Hematopoietic multipotent progenitor cell treated with erythropoietin and hydrocortisone succinate and interleukin-3 and kit ligand, for 6 days (in vitro differentiated cells): Measurements from ENCODE around the gene LRRC74A.

Source experiments
- DNase-seq: peaks from one replicate; pipeline ENCODE4 v3.0.0-alpha.2; 2015

LRRC74A gene

DNA sequence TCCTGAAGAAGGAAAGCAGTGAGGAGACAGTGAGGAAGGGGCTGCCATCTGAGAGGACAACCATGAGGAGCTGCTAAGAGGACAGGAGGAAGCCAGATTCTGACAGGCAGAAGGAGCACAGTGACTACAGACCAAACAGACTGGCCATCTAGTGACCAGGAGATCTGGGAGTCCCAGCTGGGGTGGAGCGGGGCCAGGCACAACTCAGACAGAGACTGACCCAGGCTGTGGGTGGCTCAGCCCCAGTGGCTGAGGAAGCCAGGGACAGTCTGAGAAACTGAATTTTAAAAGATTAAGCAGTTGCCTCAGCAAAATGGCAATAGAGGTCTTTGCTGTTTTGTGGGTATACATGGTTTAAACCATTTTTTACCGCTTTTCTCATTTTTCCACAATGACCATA lies 28.9 kb downstream of the LRRC74A start:
- DNase-seq = no peak

DNA sequence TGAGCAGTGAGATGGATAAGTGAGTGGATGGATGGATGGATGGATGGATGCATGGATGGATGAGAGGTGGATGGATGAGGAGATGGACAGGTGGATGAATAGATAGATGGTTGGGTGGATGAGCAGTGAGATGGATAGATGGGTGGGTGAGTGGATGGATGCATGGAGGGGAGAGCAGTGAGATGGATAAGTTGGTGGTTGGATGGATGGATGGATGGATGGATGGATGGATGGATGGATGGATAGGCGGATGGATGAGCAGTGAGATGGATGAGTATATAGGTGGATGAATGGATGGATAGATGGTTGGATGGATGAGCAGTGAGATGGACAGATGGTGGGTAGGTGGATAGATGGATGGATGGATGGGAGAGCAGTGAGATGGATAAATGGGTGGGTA lies 30.6 kb downstream of the LRRC74A start:
- DNase-seq = no peak

DNA sequence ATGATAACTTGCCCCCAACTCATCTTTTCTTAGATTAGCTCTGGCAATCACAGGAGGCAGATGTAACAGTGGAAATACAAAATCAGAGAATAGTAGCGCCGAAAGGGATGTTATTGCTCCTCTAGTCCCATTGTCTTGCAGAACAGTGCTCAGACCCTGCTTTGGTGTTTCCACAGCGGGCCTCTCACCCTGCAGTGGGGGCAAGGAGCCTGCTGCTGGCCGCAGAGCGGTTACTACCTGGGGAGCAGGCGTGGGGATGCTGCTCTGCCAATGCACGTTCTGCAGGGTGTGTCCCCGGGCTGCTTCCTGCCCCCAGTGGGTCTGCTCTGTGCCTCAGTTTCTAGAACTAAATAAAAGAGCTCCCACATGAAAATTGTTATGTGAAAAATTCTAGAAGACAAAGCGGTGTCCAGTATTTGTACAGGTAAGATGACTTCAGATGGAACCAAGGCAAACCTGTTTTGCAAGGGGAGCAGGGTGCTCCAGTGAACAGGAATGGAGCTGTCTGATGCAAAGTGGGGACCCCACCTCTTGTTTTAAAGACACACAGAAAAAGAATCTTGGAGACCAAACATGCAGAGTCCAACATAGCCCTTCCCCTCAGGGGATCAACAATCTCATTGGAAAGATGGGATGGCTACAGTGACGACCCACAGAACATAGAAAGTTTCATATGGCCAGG lies 35.5 kb downstream of the LRRC74A start:
- no peak for DNase-seq

DNA sequence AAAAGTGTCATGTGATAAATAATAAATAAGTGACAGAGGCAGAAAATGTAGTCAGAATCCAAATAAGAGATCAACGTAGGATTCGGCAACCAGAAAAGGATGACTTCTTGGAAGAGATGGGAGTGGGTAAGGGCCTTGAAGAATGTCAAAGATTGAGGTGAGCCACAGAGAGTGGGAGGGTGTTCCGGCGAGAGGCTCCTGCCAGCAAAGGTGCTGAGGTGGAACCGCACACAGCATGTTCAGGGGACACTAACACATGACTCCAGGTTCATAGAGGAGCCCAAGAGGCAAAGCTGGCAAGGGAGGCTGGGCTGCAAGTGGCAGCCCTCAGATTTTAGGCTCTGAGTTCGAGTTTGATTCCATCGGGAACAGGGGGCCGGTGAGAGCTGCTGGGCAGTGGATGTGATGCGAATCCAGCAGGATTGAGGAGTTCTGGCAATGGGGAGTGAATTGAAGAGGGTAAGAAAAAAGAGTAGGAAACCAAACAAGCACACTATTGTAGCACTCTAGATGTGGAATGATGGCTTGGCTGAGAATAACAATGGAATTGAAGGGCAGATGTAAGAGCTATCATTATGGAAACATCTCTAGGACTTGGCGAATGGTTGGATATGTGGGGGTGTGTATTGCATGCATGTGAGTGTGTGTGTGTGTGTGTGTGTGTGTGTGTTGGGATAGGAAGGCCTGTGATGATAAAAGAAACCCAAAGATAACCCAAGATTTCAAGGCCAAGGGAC lies 36.5 kb downstream of the LRRC74A start:
- no peak for DNase-seq

DNA sequence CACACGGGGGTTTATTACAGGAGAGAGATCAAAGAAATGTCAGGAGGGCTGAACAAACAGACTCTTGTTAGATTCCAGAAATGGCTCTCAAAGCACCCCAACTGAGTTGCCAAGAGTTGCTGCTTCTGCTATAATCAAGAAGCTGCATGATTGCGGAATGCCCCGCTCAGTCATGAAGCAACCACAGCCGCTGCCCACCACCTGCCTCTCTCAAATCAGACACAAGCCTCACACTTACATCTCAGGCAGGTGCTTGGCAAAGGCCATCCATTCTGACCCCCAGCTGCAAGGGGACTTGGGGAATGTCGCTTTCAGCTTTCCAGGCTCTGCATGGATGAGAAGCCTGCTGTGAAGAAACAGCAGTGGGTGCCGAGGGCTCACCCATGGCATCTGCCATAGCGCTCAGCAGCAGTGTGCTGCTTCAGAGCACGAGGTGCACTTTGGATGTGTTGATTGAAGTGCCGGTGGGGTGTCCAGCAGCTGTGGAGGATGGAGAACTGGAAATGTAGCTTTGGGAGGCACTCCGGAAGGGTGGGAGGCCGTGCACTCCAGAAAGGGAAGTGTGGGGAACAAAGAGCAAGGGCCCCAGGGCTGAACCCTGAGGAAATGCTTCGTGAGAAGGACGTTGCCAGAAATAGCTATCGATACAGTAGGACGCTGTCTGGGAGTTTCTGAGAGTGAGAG lies 37.7 kb downstream of the LRRC74A start:
- DNase-seq = peak; percentile 53

DNA sequence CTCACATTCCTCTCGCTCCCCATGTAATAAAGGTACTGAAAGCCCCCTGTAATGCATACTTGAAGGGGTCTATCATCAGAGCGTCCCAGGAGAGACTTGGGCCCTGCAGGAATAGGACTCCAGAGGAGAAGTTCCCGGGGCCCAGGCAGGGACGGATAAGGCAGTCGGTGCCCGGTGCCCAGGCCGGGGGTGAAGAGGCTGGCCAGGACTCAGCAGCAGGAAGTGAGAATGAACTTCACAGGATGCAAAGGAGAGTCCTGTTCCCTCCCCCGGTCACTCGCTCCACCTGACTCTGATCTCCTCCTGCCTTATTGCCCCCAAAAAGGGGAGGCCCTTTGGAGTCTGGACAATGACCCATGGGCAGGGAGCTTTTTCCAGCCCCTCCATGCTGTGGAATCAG lies 40.2 kb downstream of the LRRC74A start:
- no peak for DNase-seq

DNA sequence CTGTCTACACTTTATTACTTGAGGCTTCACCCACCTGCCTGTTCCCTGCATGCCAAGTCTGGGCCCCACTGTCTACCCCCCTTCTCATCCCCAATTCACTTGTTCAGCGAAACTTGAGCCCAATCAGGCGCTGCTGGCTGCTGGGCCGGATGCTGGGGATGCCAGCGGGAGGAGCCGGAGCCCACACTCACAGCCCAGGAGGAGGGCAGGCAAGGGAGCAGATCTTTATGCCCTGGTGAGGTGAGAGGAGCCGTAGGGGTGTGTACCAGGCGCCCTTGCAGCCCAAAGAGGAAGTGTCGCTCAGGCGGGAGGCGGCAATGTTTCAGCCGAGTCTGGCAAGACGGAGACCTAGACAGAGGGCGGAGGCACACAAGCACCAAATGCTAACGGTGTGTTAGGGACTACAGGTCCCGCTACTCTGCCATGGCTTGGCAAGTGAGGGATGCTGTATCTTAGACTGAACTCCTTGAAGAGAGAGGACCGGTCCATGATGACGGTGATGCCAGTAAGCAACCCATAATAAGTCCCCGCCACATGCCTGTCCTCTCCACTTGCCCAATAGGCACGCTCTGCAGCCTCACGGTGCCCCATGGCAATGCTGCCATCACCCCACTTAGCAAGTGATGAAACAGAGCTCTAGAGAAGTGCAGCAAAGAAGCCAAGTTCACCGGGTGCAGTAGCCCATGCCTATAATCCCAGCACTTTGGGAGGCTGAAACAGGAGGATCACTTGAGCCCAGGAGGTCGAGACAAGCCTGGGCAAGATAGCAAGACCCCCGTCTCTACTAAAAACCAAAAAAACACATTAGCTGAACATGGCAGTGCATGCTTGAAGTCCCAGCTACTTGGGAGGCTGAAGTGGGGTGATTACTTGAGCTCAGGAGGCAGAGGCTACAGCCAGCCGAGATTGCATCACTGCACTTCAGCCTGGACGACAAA lies 41.6 kb downstream of the LRRC74A start:
- peak; percentile 67 for DNase-seq

DNA sequence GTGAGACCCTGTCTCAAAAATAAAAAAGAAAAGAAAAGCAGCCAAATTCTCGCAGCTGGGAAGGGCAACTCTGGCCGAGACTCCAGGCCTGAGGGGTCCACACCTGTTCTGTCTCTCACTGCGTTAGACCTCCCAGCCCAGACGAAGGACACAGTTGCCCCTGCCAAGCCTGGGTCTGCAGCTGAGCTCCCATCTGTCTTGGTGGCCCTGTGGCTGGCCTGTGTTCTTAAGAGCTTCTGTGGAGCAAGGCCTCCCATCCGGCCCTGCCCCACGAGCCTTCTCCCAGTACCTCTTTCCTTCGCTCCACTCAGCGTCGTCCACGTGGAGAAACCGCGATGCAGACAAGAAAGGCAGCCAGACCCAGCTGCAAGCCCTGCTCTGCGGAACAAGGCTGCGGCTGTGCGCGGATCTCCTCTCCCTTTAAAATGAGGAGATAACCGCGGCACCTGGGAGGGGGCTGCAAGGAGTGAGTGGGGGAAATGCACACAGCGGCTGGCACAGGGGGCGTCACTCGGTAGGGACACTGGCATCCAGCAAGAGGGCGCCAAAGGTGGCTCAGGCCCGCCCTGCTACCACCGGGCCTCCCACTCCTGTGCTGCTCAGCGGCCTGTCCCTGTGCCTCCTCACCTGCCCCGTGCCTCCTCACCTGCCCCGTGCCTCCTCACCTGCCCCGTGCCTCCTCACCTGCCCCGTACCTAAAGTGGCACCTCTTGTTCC lies 42.4 kb downstream of the LRRC74A start:
- no peak for DNase-seq

DNA sequence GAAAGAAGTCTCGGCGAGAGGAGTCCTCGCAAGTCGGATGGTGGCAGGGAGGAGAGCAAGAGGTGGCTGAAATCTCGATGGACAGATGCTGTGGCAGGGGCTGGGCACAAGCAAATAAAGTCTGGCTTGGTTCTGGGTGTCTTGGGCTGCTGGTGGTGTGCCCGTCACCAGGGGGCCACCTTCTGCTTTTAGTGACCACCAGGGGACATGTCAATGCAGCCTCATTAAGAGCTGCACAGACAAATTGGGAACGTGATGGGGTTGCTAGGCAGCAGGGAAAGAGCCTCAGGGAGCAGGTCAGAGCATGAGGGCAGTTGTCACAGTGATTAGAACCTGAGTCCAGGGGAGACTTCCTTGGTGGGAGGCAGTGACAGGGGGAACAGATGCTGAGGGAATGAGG lies 44.0 kb downstream of the LRRC74A start:
- peak; percentile 54 for DNase-seq

DNA sequence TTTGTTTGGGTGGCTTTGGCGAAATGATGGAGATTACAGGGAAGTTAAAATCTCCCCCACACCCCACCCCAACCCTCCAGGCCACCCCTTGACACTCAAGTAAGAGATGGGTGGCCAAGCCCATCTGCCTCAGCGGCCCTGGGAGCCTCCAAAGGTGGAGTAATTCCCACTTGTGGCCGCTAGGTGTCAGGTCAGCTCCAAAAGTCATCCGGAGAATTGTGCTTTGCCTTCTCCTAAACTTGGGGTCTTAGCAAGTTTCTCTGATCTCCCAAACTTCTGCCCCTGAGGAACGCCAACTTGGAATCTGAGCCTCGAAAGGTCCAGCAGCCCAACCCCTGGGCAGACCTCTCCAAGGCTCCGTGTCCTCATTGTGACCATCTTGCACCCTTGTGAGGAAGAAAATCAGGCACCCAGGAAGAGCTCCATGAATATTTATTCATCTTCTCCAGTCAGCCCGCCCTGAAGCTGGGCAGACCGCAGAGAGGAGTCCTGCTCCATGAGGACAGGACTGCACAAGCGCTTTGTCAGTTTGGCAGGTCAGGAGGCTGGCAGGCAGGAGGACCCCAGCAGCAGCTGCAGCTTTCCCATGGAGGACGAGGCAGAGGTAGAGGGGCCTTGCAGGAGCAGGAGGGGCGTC lies 46.7 kb downstream of the LRRC74A start:
- peak; percentile 71 for DNase-seq

DNA sequence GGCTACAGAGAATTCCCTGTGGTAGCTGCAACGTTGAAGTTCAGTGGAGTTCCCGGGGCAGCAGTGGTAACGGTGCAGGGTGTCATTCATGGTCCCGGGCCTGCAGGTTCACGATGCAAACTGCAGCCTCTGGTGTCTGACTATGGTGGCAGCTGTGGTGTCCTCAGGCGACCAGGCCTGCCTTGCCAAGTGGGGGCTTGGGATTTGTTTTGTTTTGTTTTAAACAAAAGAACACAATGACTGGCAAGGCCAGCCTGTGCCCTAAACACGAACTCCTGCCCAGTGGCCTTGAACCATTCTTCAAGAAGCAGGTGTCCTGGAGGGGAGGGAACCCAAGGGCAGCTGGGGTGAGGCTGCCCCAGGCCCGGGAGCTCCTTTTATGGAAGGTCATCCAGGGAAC lies 48.5 kb downstream of the LRRC74A start:
- DNase-seq = no peak

DNA sequence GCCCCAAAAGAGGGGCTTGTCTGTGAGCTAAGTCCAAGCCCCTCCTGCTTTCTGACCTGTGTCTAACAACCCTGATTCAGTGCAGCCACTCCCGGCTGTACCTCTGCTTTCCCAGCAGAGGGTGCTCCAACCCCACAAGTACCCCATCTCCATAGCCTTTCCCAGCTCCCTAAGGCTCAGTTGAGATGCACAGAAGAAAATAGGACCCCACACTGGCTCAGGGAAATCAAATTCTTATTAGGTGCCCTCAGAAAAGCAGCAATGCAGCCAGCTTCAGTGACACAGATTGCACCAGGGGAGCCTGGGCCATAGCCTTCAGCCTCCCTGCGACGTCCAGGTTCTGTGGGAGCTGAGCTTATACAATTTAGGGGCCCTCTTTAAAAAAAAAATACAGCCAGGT lies 49.9 kb downstream of the LRRC74A start:
- peak; percentile 78 for DNase-seq

DNA sequence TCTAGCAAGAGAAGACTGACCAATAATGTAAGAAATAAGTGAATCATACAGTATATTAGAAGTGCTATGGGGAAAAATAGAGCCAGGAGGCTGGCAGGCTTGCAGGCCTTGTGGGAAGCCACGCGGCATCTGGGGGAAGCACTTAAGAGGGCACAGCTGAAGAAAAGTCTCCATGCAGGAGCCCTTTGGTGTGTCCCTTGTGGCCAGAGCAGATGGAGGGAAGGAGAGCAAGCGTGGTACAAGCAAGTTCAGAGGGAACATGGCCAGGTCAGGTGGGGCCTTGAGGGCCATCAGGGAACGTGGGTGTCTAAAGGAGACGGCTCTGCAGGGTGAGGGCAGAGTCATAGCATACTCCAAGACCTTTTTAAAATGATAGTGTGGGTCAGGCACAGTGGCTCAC lies 51.7 kb downstream of the LRRC74A start:
- no peak for DNase-seq

DNA sequence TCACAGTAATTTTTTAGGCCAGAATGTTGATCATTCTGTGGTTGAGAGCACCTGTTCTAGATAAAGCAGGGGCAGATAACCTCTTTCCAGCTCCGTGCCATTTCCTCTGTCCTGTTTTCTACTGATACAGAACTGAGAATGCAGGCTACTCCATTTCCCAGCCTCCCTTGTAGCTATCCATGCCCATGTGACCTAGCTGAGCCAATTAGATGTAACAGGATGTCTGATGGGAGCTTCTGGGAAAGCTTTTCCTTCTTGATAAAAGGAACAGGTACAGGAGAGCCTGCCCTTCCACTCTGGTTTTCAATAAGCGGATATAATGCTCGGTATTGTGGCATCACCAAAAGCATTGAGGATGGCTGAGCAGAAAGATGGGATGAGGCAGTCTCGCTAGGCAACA lies 54.2 kb downstream of the LRRC74A start:
- peak; percentile 21 for DNase-seq

DNA sequence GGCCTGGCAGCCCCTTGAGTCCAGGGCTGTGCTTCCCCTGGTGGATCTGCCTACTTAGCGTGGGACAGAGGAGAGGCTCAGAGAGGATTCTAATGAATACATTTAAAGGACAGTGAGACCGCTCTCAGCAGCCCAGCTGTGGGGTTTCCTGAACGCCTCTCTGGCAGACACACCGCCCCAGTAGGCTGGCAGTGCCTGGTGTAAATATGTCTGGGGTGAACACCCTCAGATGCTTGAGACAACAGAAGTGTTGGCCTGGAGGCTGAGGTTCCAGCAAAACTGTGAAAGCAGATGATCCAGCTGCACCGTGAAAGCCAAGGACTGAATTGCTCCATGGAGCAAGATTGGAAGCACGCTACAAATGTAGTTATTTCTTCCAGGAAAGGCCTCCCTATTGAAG lies 55.1 kb downstream of the LRRC74A start:
- DNase-seq = no peak

DNA sequence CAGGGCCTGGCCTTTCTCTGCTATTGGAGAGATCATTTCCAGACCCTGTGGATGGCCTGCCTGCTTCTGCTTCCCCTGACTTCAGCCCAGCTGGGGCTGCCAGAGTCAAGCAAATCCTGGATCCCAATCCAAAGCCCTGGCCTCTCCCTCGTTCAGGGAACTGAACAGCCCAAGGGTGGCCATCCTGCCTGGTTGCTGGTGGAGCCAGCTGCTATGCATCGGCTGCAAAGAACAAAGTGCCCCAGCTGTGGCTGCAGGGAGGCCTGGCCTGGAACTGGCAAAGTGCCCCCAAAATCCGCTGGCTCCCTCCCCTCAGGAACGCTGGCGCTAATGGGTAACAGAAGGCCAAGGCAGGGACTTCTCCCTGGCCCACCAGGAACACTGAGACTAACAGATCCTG lies 56.4 kb downstream of the LRRC74A start:
- DNase-seq = no peak

DNA sequence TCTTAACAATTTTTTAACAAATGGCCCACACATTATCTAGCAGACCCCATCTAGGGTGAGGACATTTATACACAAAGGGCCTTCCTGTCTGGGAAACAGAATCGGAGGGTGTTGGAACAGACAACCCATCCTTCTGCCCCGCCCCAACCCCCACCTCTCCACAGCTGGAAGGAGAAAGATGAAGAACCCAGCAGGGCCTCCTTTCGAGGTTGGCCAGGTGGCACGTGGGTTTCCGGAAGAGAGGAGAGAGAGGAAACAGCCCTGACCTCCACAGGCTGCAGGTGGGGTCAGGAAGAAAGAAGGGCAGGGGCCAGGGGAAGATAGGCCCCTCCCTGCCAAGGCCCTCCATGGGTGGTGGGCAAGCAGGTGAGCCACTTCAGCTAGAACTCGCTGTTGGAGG lies 57.2 kb downstream of the LRRC74A start:
- no peak for DNase-seq

DNA sequence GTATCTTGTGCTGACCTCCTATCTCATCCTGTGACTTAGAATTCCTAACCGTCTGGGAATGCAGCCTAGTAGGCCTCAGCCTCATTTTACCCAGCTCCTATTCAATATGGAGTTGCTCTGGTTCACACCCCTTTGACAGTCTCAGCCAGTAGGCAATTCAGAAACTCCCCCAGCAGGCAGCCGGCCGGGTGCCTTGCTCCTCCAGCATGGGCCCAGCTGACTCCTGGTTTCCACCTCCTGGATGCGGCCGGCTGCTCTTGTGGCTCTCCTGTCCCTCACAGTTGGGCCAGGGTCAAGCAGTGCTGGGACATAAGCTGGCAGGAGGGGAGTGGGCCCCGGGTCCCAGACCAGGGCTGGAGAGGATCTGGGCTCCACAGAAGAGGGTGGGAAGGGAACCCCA lies 58.2 kb downstream of the LRRC74A start:
- DNase-seq = no peak

DNA sequence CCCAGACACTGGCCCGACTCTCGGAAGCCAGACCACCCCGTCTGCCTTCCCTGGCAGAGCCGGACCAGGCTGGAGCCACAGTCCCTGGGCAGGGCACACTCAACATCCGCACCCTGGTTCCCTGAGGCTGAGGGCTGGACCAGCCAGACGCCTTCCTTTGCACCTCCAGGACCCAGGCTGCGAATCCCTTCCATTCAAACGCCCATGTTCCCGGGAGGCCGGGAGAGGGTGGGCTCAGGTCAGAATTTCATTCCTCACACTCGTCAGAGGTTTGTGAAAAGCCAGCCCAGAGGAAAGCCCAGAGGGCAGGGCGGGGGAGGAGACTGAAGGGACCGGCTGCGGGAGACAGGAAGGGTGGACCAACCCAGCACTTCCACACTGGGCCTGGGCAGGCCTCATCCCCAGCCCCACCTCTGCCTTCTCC lies 58.7 kb downstream of the LRRC74A start:
- DNase-seq = no peak

DNA sequence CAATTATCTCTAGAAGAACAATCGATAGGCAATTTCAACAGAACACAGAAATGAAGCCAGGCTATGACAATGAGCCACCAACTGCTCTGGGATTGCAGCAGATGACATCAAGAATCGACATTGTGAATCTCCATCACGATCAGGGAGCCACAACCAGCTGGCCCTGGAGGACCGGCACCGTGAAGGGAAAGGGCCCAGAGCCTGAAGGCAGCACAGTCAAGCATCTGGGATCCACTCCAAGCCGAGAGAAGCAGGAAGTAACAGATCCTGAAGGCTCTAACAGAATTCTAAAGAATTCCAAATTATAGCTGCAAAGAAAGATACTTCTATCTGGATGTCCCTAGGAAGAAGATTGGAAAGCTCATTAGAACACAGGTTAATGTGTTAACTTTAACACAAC lies 61.0 kb downstream of the LRRC74A start:
- DNase-seq = no peak

DNA sequence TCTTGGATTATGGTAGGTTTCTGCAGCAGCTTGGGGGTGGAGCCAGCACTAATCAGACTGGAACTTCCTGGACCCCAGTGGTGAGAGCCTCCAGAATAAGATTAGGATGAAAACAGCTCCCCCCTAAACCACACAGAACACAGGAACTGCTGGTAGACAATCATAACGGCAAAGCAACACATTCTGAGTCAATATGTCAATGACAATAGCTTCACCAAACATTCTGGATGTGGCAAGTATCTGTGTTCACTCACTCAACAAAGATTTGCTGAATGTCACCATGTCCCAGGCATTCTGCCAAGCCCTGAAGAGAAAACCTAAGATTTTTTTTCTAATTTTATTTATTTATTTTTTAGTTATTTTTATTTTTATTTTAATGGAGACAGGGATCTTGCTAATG lies 65.2 kb downstream of the LRRC74A start:
- peak; percentile 45 for DNase-seq

DNA sequence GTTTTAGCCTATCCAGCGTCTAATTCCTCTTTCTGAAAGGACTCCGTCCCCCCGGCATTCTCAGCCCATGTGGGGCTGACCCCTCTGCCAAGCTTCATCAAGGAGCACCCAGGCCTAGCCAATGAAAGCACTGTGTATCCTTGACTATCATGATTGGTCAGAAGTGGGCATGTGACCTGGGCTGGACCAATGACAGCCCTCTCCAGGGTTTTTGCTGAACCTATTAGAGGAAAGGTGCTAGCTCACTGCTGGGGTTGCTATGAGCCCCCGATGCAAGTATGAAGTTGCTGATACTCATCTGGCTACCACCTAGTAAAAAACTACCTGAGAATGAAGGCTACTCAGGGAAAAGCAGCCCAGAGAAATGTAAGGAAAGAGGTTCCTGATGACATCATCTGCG lies 68.1 kb downstream of the LRRC74A start:
- no peak for DNase-seq
